Panc1 (cell line): ENCODE results near the gene LRRC23. TPM values are rescaled to one million over a fixed set of nuclear protein-coding genes. Genes with fewer than 3 reads are reported as not detected.

ENCODE experiments used
- ATAC-seq: fragments of 200-7000 bp; cut with Tn5 transposase; 2 replicates; pipeline ENCODE4 v1.9.1; 2020; ENCODE audit warnings: mild to moderate bottlenecking, moderate library complexity
- BruUV-seq: library from RNA; stranded (reverse); fragments of 400-500 nt; replicated peaks from 2 replicates; lab custom pipeline; 2021; lab: Mats Ljungman, UMichigan
- CTCF ChIA-PET: fragments of 300-600 bp; sonication (Branson Sonifier 250); formaldehyde crosslinking; loops from one replicate; lab custom pipeline; 2022; ENCODE audit warnings: antibody characterized with exemption; lab: Charles Lee
- POLR2A ChIA-PET: fragments of 300-600 bp; sonication (Branson Sonifier 250); formaldehyde crosslinking; loops from one replicate; lab custom pipeline; 2022; ENCODE audit warnings: antibody characterized with exemption; lab: Charles Lee
- DNase-seq: peaks from one replicate; pipeline ENCODE4 v3.0.0-alpha.2; 2010; ENCODE audit warnings: low read depth, low spot score
- H3K27ac ChIP-seq: 2 replicates; pipeline ENCODE4 v1.5.1; 2011; ENCODE audit warnings: mild to moderate bottlenecking, low read length, inconsistent platforms
- H3K27me3 ChIP-seq: fragments of 200-500 bp; sonication (Bioruptor generic); 2 replicates; pipeline ENCODE4 v1.6.0; 2014; ENCODE audit warnings: low read length, inconsistent platforms; ENCODE audit not compliant: control insufficient read depth, insufficient read depth
- H3K36me3 ChIP-seq: fragments of 200-500 bp; sonication (Bioruptor generic); 2 replicates; pipeline ENCODE4 v1.5.1; 2014; ENCODE audit warnings: inconsistent platforms, mild to moderate bottlenecking, low read length, moderate library complexity; ENCODE audit not compliant: control insufficient read depth, insufficient read depth
- H3K4me1 ChIP-seq: 2 replicates; pipeline ENCODE4 v1.5.1; 2011; ENCODE audit warnings: inconsistent platforms, mild to moderate bottlenecking, low read length, moderate library complexity; ENCODE audit not compliant: control insufficient read depth, insufficient read depth
- H3K4me3 ChIP-seq, 2 experiments: 2 replicates each; pipeline ENCODE4 v1.5.1; 2011 to 2012; ENCODE audit warnings: low read depth in 2 of 2, low read length in 2 of 2, mild to moderate bottlenecking in 2 of 2, inconsistent platforms in 1 of 2, moderate library complexity in 1 of 2
- H3K9me3 ChIP-seq: fragments of 200-500 bp; sonication (Bioruptor generic); 2 replicates; pipeline ENCODE4 v1.5.1; 2014; ENCODE audit warnings: low read depth, mild to moderate bottlenecking, inconsistent platforms, low read length, moderate library complexity; ENCODE audit not compliant: control insufficient read depth, insufficient read depth
- POLR2AphosphoS5 ChIP-seq: IDR thresholded peaks from 2 replicates; pipeline ENCODE4 v1.6.1; 2012; ENCODE audit warnings: mild to moderate bottlenecking, low read depth, low read length, moderate library complexity
- SIN3A ChIP-seq: IDR thresholded peaks from 2 replicates; pipeline ENCODE4 v1.6.1; 2012; ENCODE audit warnings: low read depth, mild to moderate bottlenecking, low read length, moderate library complexity, borderline replicate concordance; ENCODE audit not compliant: insufficient read depth
- TCF7L2 ChIP-seq: IDR thresholded peaks from 2 replicates; pipeline ENCODE4 v1.6.1; 2011; ENCODE audit warnings: mild to moderate bottlenecking, low read depth, low read length, inconsistent platforms
- in situ Hi-C: cut with HindIII; loops from 2 replicates; pipeline ENCODE4 v1.10.0; 2016; ENCODE audit warnings: low sequenced_read_pairs, low pct_unique_long_range_greater_than_20kb
- intact Hi-C: fragments of 100-400 bp; cut with micrococcal nuclease; formaldehyde crosslinking; loops from one replicate; pipeline ENCODE4 v1.10.0; 2022; ENCODE audit not compliant: unreplicated experiment
- total RNA-seq: library from RNA; stranded (reverse); gene quantifications from one replicate; pipeline ENCODE4 v1.2.1, GENCODE V29; 2021; ENCODE audit not compliant: unreplicated experiment
- TF ChIP-seq, protein P1 (sequence below): fragments of 450-650 bp; IDR thresholded peaks from 2 replicates; pipeline ENCODE4 v1.5.1; 2017; ENCODE audit warnings: mild to moderate bottlenecking
- TF ChIP-seq, protein P2 (sequence below), 2 experiments: IDR thresholded peaks; 2 replicates each; pipeline ENCODE4 v1.6.1; 2011 to 2012; ENCODE audit warnings: low read depth in 2 of 2, control low read depth in 1 of 2, low read length in 1 of 2, mild to moderate bottlenecking in 1 of 2, moderate library complexity in 1 of 2; ENCODE audit not compliant: insufficient read depth in 1 of 2

LRRC23 gene
- total RNA-seq, 1 experiment from 2014 or later, result 6.5 TPM

GRCh38 chr12:6916426-6917200 is 12.0 kb downstream of the LRRC23 start:
- peaks cover 4% of the 10 kb centered on the region; the same call in 1 of the 2 replicates for H3K4me1 ChIP-seq
- no peaks in the 10 kb centered on the region for H3K27me3 ChIP-seq
- TF ChIP-seq POLR2AphosphoS5, result no peak
- TF ChIP-seq, protein P1, sequence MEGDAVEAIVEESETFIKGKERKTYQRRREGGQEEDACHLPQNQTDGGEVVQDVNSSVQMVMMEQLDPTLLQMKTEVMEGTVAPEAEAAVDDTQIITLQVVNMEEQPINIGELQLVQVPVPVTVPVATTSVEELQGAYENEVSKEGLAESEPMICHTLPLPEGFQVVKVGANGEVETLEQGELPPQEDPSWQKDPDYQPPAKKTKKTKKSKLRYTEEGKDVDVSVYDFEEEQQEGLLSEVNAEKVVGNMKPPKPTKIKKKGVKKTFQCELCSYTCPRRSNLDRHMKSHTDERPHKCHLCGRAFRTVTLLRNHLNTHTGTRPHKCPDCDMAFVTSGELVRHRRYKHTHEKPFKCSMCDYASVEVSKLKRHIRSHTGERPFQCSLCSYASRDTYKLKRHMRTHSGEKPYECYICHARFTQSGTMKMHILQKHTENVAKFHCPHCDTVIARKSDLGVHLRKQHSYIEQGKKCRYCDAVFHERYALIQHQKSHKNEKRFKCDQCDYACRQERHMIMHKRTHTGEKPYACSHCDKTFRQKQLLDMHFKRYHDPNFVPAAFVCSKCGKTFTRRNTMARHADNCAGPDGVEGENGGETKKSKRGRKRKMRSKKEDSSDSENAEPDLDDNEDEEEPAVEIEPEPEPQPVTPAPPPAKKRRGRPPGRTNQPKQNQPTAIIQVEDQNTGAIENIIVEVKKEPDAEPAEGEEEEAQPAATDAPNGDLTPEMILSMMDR, result no peak
- no peak for TF ChIP-seq TCF7L2
- no peak for TF ChIP-seq SIN3A
- TF ChIP-seq, protein P2, sequence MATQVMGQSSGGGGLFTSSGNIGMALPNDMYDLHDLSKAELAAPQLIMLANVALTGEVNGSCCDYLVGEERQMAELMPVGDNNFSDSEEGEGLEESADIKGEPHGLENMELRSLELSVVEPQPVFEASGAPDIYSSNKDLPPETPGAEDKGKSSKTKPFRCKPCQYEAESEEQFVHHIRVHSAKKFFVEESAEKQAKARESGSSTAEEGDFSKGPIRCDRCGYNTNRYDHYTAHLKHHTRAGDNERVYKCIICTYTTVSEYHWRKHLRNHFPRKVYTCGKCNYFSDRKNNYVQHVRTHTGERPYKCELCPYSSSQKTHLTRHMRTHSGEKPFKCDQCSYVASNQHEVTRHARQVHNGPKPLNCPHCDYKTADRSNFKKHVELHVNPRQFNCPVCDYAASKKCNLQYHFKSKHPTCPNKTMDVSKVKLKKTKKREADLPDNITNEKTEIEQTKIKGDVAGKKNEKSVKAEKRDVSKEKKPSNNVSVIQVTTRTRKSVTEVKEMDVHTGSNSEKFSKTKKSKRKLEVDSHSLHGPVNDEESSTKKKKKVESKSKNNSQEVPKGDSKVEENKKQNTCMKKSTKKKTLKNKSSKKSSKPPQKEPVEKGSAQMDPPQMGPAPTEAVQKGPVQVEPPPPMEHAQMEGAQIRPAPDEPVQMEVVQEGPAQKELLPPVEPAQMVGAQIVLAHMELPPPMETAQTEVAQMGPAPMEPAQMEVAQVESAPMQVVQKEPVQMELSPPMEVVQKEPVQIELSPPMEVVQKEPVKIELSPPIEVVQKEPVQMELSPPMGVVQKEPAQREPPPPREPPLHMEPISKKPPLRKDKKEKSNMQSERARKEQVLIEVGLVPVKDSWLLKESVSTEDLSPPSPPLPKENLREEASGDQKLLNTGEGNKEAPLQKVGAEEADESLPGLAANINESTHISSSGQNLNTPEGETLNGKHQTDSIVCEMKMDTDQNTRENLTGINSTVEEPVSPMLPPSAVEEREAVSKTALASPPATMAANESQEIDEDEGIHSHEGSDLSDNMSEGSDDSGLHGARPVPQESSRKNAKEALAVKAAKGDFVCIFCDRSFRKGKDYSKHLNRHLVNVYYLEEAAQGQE (IDR thresholded peaks at IDR 0.05; ENCODE audit: insufficient read depth in 1 of 2, low read depth in 2 of 2, low read length in 1 of 2), result no peak
- H3K9me3 ChIP-seq, result no peaks in the 10 kb centered on the region
- no peak overlapping the region for H3K4me3 ChIP-seq
- TSS peak; percentile 52 for BruUV-seq
- ATAC-seq (no peak), DNase-seq (no peak)
- ChIA-PET POLR2A (no interaction called here), CTCF (no interaction called here)
- no peak overlapping the region for H3K27ac ChIP-seq
- intact Hi-C loops (no loop called here), in situ Hi-C loops (no loop called here)
- H3K36me3 ChIP-seq, result no peaks in the 10 kb centered on the region; the same call in 1 of the 2 replicates

- intact Hi-C loops (no loop called here), in situ Hi-C loops (no loop called here)
- Histone ChIP-seq H3K27ac (no peak overlapping the region), H3K36me3 (no peaks in the 10 kb centered on the region; the same call in 1 of the 2 replicates), H3K4me1 (peaks cover 4% of the 10 kb centered on the region; the same call in 1 of the 2 replicates), H3K9me3 (no peaks in the 10 kb centered on the region), H3K4me3 (no peak overlapping the region), H3K27me3 (no peaks in the 10 kb centered on the region)
- no TSS peak for BruUV-seq
- ATAC-seq (no peak), DNase-seq (no peak)
- ChIA-PET CTCF (no interaction called here), POLR2A (no interaction called here)
- TF ChIP-seq, protein P2 (IDR thresholded peaks at IDR 0.05; ENCODE audit: insufficient read depth in 1 of 2, low read depth in 2 of 2, low read length in 1 of 2), result no peak
- TF ChIP-seq POLR2AphosphoS5, result no peak
- TF ChIP-seq, protein P1, result no peak
- TF ChIP-seq TCF7L2, result no peak
- no peak for TF ChIP-seq SIN3A
Observed at GRCh38 chr12:6917491-6918231, 13.0 kb downstream of the LRRC23 start.
